MM.1S (cell line): ENCODE data around the gene SLC2A11.

Experiments
- EZH2phosphoT487 ChIP-seq: fragments of 300-600 bp; sonication (generic); IDR thresholded peaks from 2 replicates; pipeline ENCODE4 v1.6.1; 2018; ENCODE audit warnings: antibody characterized with exemption, low read length
- TF ChIP-seq, protein P1 (sequence below): fragments of 300-600 bp; sonication (generic); IDR thresholded peaks from 2 replicates; pipeline ENCODE4 v1.5.1; 2016; ENCODE audit warnings: antibody characterized with exemption, low read length, mixed read lengths

DNA sequence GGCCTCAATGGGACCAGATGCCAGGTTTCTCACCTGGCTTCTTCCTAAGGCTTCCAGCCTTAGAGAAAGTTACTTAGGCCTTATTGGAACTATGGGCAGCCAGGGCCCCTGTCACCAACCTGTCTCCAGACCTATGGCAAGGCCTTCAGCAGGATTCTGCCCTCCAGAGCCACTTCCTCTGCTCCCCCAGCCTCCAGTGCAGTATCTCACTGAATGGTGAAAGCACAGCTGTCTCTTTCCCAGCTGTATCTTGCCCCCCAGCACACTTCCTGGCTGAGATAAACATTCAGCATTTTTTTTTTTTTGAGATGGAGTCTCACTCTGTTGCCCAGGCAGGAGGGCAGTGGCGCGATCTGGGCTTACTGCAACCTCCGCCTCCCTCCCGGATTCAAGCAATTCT is 1.5 kb downstream of the SLC2A11 start:
- no peak for TF ChIP-seq EZH2phosphoT487
- TF ChIP-seq, protein P1, sequence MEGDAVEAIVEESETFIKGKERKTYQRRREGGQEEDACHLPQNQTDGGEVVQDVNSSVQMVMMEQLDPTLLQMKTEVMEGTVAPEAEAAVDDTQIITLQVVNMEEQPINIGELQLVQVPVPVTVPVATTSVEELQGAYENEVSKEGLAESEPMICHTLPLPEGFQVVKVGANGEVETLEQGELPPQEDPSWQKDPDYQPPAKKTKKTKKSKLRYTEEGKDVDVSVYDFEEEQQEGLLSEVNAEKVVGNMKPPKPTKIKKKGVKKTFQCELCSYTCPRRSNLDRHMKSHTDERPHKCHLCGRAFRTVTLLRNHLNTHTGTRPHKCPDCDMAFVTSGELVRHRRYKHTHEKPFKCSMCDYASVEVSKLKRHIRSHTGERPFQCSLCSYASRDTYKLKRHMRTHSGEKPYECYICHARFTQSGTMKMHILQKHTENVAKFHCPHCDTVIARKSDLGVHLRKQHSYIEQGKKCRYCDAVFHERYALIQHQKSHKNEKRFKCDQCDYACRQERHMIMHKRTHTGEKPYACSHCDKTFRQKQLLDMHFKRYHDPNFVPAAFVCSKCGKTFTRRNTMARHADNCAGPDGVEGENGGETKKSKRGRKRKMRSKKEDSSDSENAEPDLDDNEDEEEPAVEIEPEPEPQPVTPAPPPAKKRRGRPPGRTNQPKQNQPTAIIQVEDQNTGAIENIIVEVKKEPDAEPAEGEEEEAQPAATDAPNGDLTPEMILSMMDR, result no peak
